Calu3 (cell line): ENCODE results near the gene SBK2. TPM values are rescaled to one million over a fixed set of nuclear protein-coding genes. Genes with fewer than 3 reads are reported as not detected.

ENCODE experiments used
- BruUV-seq: library from RNA; stranded (reverse); fragments of 400-500 nt; replicated peaks from 2 replicates; lab custom pipeline; 2021; lab: Mats Ljungman, UMichigan
- CTCF ChIA-PET: fragments of 300-600 bp; sonication (Branson Sonifier 250); formaldehyde crosslinking; loops from one replicate; lab custom pipeline; 2022; ENCODE audit warnings: antibody characterized with exemption; lab: Charles Lee
- DNase-seq: peaks from one replicate; pipeline ENCODE4 v3.0.0; 2022
- H3K27ac Mint-ChIP-seq: one replicate; pipeline ENCODE4 v1.8.0; 2022; ENCODE audit warnings: mixed read lengths; ENCODE audit not compliant: unreplicated experiment
- H3K27me3 Mint-ChIP-seq: one replicate; pipeline ENCODE4 v1.8.0; 2022; ENCODE audit warnings: mixed read lengths; ENCODE audit not compliant: unreplicated experiment
- H3K36me3 Mint-ChIP-seq: one replicate; pipeline ENCODE4 v1.8.0; 2022; ENCODE audit warnings: mild to moderate bottlenecking, moderate library complexity, mixed read lengths; ENCODE audit not compliant: insufficient read depth, unreplicated experiment
- H3K4me1 Mint-ChIP-seq: one replicate; pipeline ENCODE4 v1.8.0; 2022; ENCODE audit warnings: mild to moderate bottlenecking, low read depth, mixed read lengths; ENCODE audit not compliant: unreplicated experiment
- H3K4me3 Mint-ChIP-seq: one replicate; pipeline ENCODE4 v1.8.0; 2022; ENCODE audit warnings: mild to moderate bottlenecking, low read depth, moderate library complexity, mixed read lengths; ENCODE audit not compliant: unreplicated experiment
- H3K9me3 Mint-ChIP-seq: one replicate; pipeline ENCODE4 v1.8.0; 2022; ENCODE audit warnings: low read depth, mixed read lengths; ENCODE audit not compliant: unreplicated experiment
- CTCF ChIP-seq: fragments of 200-600 bp; IDR thresholded peaks from one replicate; pipeline ENCODE4 v1.8.0; 2022; ENCODE audit warnings: antibody characterized with exemption; ENCODE audit not compliant: unreplicated experiment
- intact Hi-C: fragments of 100-400 bp; cut with micrococcal nuclease; formaldehyde crosslinking; loops from one replicate; pipeline ENCODE4 v1.10.0; 2022; ENCODE audit not compliant: unreplicated experiment
- total RNA-seq: library from RNA; stranded (reverse); gene quantifications from 2 replicates; pipeline ENCODE4 v1.2.3, GENCODE V29; 2022

Gene SBK2
- total RNA-seq, 1 experiment from 2014 or later, result not detected

DNA sequence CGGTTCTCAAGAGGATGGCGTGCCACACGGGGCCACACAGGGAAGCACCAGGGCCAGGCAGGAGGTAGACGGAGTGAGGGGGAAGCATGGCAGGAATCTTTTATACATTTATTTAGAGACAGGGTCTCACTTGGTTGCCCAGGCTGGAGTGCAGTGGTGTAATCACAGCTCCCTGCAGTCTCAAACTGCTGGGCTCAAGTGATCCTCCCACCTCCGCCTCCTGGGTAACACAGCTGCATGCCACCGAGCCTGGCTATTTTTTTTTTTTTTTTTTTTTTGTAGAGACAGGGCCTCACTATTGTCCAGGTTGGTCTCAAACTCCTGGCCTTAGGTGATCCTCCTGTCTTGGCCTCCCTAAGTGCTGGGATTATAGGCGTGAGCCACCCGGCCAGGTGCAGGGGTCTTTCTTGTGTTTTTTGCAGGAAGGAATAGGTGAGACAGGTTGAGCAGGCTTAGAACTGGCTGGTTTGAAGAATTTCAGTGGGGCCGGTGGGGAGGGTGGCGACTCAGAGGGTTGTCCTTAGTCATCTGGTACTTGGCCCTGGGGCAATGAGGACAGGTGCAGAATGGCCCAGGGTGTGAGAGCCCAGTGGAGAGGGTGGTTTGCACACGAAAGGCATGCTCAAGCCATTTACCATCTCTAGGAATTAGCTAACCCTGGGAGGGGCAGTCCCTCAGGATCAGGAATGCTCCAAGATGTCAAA, 41.1 kb downstream of the SBK2 start:
- Mint-ChIP-seq H3K36me3 (peaks cover 5% of the 10 kb centered on the region), H3K27ac (no peak overlapping the region), H3K4me1 (no peaks in the 10 kb centered on the region), H3K27me3 (peaks cover 91% of the 10 kb centered on the region), H3K9me3 (no peaks in the 10 kb centered on the region), H3K4me3 (no peak overlapping the region)
- BruUV-seq, result no TSS peak
- TF ChIP-seq CTCF, result no peak
- intact Hi-C loops, result no loop called here
- DNase-seq, result no peak
- CTCF ChIA-PET, result interaction anchor here (0.5 to 1.2 kb wide), 3 partner anchors 8 to 138 kb away, joined by 3 to 4 read pairs (median 4); no protein-coding TSS in a partner anchor

DNA sequence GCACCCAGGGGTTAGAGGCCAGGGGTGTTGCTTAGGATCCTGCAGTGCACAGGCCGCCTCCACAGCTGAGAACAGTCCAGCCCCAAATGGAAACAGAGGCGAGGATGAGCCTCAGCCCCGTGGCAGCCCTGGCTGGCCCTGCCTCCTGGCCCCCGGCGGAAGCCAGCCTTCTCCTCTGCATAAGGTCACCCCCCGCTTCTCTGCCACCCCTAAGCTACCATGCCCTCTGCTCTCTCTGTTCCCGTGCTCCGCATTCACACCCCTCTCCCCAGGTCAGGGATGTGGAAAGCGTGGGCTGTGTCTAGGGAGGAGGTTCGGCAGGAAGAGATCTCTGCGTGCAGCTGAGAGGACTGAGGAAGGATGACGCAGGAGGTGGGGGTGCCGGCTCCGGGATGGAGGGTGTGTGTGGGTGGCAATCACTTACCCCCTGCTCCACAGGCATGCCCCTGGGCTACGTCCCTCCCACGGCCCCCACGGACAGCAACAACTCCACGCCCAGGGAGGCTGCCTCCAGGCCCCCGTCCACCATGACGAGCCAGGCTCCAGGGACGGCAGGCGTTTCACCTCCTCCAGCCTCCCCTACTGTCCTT, 42.7 kb downstream of the SBK2 start:
- CTCF ChIA-PET, result no interaction called here
- intact Hi-C loops, result no loop called here

DNA sequence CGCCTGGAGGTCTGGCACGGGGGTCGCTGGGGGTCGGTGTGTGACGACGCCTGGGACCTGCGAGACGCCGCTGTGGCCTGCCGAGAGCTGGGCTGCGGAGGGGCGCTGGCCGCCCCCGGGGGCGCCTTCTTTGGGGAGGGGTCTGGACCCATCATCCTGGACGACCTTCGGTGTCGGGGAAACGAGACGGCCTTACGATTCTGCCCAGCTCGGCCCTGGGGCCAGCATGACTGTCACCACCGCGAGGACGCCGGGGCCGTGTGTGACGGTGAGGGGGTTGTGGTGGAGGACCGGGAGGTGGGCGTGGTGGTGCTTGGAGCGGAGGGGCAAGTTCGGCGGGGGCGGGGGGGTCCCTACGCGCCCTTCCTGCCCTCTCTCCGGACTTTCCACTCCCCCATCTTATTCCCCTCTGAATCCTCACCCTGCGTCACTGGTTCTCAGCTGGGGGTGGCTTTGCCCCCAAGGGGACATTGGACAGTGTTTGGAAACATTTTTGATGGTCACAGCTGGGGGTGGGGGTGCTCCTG, 43.2 kb downstream of the SBK2 start:
- CTCF ChIA-PET, result no interaction called here
- no peak for DNase-seq
- peaks cover 6% of the 10 kb centered on the region for H3K36me3 Mint-ChIP-seq
- H3K4me1 Mint-ChIP-seq, result no peaks in the 10 kb centered on the region
- no peak overlapping the region for H3K4me3 Mint-ChIP-seq
- intact Hi-C loops, result no loop called here
- no peak for TF ChIP-seq CTCF
- peaks cover 82% of the 10 kb centered on the region for H3K27me3 Mint-ChIP-seq
- no peaks in the 10 kb centered on the region for H3K9me3 Mint-ChIP-seq
- BruUV-seq, result no TSS peak
- no peak overlapping the region for H3K27ac Mint-ChIP-seq

More for the DNA sequence above, 42.7 kb downstream of the SBK2 start:
- Mint-ChIP-seq H3K4me3 (no peak overlapping the region), H3K27ac (no peak overlapping the region), H3K9me3 (no peaks in the 10 kb centered on the region), H3K27me3 (peaks cover 88% of the 10 kb centered on the region), H3K36me3 (peaks cover 5% of the 10 kb centered on the region), H3K4me1 (no peaks in the 10 kb centered on the region)
- no peak for TF ChIP-seq CTCF
- no peak for DNase-seq
- BruUV-seq, result no TSS peak

GRCh38 chr19:55493052-55493644, 43.8 kb downstream of the SBK2 start:
- no TSS peak for BruUV-seq
- Mint-ChIP-seq H3K27ac (no peak overlapping the region), H3K36me3 (peaks cover 11% of the 10 kb centered on the region), H3K9me3 (no peaks in the 10 kb centered on the region), H3K27me3 (peaks cover 78% of the 10 kb centered on the region), H3K4me3 (no peak overlapping the region), H3K4me1 (no peaks in the 10 kb centered on the region)
- no peak for TF ChIP-seq CTCF
- DNase-seq, result no peak
- CTCF ChIA-PET, result no interaction called here
- intact Hi-C loops, result no loop called here
